Suppressor macrophage treated with lipopolysaccharide for 4 hours (primary cell): Measurements from ENCODE around the gene FRG1.
A peak's percentile ranks its signal among the peaks of the same experiment; 100 is the strongest.
"Not testable (repeated sequence)": the region's sequence is repeated elsewhere in the genome, so short reads cannot be mapped to it uniquely, and the experiment has no call there.

ENCODE experiments used
- DNase-seq: peaks from one replicate; pipeline ENCODE4 v3.0.0-alpha.2; 2020

FRG1 gene

DNA sequence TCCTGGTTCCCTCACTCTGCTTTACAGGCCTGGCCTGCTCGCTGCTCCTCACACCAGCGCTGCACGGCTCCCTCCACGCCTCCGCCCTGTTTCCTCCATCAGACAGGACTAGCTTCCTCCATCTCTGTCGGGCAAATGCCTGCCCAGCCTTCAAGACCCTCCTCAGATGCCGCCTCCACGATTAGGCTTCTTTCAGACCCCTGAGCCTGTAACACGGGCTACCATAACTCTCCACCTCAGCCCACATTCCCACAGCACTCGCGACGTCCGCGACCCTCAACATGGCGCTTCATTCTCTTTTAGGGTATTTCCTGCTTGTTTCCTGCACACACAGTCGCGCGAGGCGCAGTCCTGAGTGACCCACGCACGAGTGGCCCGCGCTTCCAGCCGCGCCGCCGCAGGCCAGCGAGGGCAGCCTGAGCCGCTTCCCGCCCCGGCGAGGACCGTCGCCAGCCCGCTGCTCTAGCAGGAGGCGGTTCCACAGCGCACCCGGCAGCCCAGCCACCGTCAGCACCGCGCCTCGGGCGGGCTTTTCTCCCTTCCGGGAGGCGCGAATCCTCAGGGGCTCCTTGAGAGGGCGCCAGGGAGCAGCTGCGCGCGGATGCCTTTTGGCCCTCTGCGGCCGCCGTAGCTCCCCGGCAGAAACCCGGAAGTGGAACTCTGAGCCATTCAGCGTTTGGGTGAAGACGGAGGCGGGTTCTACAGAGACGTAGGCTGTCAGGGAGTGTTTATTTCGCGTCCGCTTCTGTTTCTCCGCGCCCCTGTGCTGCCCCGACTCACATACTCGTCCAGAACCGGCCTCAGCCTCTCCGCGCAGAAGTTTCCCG lies at the start of gene FRG1:
Gene FRG1 (plus strand): TSS at position 695 of the 827 bp plus-strand sequence. CDS start 138 bp downstream, outside the sequence.
- peak; percentile 97 for DNase-seq

DNA sequence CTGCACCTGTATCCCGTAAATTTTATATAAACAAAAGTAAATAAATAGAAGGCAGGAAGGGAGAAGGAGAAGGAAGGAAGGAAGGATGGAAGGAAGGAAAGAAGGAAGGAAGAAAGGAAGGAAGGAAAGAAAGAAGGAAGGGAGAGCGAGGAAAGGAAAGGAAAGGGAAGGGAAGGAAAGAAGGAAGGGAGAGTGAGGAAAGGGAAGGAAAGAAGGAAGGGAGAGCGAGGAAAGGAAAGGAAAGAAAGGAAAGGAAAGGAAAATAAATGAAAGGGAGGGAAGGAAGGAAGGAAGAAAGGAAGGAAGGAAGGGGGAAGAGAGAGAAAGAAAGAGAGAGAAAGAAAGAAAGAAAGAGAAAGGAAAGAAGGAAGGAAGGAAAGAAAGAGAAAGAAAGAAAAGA lies 43.0 kb upstream of the FRG1 start:
- no peak for DNase-seq

DNA sequence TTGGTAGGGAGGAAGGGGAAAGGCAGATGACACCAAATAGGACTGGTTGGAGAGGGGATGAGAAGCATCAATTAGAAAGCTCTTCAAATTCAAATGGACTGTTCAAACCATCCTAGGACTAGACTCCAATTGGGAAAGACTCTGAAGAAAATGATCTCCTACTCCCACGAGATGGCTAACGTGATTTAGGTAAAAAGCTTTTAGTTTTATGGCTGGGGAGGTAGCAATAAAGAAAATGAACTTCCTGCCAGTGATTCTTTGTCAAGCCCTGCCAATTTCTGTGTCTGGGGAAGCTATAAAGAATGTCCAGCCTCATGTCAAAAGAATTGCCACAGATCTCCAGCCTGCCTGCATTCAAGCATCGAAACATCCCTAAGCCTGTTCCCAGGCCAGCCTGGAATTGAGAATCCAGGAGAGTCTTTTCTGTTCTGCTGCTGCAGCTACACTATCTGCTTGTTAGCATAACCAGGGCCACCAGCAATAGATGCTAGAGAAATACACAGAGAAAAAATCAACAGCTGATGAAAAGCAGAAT lies 41.1 kb upstream of the FRG1 start:
- not testable (repeated sequence) for DNase-seq

DNA sequence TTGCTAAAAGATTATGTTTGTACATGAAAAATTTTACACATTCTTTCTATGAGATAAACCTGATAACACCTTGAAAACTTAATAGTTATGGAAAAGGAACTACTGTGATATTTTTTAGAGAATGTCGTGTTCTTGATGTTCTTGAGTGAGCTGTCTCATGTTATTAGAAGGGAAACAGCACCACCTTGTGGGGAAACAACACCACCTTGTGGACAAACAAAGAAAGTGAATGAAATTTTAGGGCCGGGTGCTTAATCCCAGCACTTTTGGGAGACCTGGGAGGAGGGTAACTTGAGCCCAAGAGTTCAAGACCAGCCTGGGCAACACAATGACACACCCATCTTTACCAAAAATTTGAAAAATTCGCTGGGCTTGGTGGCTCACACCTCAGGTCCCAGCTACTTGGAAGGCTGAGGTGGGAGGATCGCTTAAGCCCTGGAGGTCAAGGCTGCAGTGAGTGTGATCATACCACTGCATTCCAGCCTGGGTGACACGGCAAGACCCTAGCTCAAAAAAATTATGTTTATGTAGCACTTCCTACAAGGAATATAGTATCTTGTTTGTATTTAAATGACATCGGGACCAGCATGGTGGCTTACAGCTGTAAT lies 36.1 kb upstream of the FRG1 start:
- peak; percentile 78 for DNase-seq

DNA sequence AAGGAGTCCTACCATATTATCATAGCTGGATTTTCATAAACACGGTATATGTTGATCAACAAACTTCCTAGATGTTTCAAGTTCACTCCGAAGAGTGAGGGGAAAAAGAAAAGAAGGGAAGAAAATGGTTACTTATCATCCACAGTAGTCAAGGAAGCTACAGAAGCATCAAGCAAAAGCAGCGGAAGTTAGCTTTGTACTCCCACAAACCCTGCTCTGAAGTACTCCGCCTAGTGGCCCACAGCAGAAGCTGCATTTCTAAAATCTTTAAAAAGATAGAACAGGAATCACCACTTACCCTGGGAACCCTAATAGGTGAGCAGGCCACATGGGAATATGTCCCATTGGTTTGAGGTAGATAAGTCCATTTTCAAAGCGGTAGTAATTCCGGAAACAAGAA lies 28.5 kb upstream of the FRG1 start:
- no peak for DNase-seq

DNA sequence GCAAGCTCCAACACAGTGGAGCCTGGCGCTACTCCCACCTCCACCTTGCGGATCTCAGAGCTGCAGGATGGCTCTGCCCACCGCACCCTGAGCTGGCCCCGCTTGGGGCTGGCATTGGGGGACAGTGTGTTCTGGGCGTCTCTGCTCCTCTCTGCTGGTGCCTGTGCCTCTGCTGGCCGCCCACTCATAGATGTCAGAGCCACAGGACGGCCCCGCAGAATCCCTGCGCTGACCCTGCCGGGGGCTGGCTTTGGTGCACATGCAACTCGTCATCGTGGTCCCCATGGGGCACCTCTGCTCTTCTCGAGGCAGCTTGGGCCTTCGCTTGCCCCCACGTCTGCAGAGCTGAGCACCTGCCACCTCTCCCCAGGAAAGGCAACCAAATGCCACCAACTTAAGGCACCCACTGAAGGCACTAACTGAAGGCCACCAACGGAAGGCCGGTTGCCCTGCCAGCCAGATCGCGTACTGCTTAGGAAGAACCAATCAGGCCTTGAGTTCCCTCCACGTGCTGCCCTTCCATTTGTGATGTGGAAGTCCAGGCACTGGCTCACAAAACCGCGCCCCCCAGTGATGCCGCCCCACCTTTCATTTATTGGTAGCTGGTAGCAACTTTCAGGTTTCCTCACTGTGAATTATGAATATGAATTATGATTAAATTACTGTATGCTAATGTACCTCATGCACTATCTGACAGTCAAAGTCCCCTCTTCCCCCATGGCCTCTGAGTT lies 23.3 kb upstream of the FRG1 start:
- DNase-seq = no peak

DNA sequence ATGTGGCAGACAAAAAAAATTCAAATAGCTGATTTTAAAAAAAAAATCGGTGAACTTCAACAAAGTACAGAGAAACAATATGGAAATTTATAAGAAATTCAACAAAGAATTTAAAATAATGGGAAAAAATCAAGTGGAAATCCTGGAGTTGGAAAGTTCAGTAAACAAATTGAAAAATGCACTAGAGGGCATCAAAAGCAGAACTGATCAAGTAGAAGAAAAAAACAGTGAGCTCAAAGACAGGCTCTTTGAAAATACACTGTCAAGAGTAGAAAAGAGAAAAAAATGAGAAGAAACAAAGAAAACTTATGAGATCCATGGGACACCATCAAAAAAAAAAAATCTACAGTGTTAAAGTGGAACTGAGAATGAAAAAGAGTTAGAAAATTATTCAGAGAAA lies 19.6 kb upstream of the FRG1 start:
- DNase-seq = no peak

DNA sequence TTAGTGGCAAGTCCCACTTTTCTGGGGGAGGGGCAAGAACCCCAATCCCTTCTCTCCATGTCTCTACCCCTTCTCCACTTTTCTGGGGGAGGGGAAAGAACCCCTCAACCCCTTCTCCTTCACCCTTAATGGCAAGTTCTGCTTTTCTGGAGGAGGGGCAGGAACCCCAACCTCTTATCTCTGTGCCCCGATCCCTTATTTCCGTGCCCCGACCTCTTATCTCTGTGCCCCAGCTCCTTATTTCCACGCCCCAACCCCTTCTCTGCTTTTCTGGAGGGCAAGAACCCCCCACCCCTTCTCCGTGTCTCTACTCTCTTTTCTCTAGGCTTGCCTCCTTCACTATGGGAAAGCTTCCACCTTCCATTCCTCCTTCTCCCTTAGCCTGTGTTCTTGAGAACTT lies 13.9 kb upstream of the FRG1 start:
- DNase-seq = not testable (repeated sequence)

DNA sequence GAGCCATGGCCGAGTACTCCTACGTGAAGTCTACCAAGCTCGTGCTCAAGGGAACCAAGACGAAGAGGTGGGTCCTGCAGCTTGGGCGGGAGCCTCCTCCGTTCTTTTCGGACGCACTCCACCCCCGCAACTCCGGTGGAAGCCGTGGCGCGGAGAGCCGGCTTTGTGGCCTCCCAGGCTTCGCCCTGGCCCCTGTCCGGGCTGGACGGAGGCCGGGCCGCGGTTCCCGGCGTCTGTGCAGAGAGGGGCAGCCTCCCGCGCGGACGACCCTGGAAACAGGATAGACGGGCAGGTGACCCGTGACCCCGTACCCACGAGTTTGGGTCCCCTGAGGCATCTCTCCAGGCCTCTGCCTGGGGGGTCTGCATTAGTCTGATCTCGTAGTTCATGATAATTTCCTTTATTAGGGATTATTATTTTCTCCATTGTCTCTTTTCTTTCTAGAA lies 356 bp downstream of the FRG1 start:
- DNase-seq = no peak

DNA sequence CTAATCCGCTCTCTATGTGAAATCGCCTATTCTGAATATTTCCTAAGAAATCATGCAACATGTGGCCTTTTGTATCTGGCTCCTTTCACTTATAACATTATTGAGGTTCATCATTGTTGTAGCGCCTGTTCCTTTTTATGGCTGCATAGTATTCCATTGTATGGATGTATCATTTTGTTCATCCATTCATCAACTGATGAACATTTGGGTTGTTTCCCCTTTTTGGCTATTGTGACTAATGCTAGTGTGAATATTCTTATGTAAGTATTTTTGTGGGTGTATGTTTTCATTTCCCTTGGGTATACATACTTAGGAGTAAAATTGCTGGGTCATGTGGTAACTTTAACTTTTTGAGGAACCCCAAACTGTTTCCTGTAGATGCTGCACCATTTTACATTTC lies 1.7 kb downstream of the FRG1 start:
- peak; percentile 59 for DNase-seq

DNA sequence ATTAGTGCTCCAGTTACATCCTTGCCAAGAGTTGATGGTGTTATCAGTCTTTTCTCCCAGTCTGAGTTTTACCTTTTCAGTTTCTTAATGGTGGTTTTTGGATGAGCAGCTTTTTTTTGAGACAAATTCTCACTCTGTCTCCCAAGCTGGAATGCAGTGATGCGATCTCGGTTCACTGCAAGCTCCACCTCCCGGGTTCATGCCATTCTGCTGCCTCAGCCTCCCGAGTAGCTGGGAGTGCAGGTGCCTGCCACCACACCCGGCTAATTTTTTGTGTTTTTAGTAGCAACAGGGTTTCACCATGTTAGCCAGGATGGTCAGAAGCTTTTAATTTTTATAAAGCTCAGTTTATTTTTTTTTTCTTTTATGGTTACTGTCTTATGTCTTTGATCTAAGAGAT lies 3.4 kb downstream of the FRG1 start:
- DNase-seq = not testable (repeated sequence)

DNA sequence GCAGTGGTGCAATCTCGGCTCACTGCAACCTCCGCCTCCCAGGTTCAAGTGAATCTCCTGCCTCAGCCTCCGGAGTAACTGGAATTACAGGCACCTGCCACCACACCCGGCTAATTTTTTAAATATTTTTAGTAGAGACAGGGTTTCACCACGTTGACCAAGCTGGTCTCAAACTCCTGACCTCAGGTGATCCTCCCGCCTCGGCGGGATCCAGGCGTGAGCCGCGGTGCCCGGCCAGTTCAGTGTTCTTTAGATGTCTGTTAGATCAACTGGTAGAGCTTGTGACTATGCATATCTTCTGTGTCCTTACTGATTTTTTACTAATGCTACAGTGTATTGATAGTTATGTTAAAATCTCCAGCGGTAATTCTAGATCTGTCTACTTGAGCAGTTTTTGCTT lies 6.2 kb downstream of the FRG1 start:
- not testable (repeated sequence) for DNase-seq

DNA sequence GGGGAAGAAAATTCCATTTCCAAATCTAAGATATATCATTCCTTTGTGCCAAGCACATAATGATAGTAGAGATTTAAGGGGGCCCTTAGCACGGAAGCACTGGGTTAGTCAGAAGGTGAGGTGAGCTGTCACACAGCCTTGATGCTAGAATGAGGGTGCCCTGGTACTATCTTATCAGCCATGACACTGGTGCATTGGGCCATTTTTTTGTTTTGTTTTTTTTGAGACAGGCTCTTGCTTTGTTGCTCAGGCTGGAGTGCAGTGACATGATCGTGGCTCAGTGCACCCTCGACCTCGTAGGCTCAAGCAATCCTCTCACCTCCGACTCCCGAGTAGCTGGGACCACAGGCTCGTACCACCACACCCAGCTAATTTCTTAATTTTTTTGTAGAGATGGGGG lies 7.8 kb downstream of the FRG1 start:
- DNase-seq = not testable (repeated sequence)

DNA sequence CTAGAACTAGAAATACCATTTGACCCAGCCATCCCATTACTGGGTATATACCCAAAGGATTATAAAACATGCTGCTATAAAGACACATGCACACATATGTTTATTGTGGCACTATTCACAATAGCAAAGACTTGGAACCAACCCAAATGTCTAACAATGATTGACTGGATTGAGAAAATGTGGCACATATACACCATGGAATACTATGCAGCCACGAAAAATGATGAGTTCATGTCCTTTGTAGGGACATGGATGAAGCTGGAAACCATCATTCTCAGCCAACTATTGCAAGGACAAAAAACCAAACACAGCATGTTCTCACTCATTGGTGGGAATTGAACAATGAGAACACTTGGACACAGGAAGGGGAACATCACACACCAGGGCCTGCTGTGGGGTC lies 28.6 kb downstream of the FRG1 start:
- not testable (repeated sequence) for DNase-seq

DNA sequence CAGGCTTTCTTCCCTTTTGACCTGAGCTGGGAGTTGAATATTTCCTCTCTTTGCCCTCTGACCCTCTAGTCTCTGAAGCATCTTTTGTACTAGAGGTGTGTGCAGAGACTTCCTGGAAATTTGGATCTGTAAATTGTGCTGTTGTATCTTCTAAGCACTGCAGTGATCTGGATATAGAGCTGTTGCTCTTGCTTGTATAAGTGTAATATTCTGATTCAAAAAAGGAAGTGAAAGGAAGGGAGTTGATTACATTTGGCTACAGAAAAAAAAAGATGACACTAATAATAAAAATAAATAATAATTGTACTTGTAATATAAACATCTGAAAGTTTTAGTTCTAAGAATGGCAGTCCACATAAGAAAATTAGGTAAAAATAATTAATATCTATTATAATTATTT lies 33.0 kb downstream of the FRG1 start:
- DNase-seq = no peak

DNA sequence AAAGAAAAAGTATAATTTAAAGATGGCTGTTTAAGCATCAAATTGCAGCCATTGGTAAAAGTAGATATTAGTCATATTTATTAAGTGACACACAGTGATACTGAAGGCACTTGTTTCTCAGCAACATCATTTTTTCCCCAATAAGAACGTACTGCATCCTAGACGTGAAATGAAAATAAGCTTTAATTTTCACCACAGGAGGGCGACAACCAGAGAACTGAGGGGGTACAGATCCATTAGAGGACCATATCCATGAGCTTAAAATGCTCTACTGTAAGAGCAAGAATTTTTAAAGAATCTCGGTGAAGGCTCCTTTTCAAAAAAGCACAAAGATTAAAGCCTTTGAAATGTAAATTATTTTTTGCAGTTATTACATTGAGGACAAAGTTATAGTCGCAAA lies 33.4 kb downstream of the FRG1 start:
- DNase-seq = peak; percentile 23

DNA sequence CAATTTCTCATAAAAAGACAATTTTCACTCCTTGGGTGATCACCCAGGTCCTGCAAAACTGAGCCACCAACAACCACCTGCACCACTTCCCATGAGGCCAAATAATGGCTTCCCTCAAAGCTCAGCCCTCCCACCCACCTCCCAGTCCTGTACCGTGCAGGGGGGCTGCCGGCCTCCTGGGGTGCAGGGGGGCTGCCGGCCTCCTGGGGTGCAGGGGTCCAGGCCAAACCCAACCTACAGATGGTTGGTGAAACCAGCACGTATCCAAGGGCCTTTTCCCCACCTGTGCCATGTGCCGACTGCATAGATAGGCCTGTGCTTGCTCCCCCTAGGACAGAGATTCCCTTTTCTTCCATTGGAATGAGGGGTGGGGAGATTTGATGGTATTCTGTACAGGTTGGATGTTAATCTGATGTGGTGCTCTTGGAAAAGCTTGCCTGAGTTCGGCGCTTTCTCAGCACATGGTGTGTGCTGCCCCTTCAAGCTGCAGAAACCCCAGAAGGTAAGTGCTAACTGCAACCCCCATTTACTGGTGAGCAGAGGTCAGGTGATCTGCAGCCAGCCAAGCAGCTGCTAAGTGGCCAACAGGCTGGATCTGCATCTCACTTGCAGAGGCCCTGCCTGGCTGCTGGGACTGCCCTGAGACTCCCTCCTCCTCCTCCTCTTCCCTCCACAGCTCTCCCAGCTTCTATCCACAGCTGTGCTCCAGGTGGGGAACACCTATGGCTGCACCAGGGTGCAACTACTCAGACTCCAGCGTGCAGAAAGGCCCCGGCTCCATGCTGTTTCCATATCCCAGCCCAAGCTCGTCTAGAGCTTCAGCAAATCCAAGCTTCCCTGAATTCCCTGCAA lies 38.8 kb downstream of the FRG1 start:
- DNase-seq = no peak

DNA sequence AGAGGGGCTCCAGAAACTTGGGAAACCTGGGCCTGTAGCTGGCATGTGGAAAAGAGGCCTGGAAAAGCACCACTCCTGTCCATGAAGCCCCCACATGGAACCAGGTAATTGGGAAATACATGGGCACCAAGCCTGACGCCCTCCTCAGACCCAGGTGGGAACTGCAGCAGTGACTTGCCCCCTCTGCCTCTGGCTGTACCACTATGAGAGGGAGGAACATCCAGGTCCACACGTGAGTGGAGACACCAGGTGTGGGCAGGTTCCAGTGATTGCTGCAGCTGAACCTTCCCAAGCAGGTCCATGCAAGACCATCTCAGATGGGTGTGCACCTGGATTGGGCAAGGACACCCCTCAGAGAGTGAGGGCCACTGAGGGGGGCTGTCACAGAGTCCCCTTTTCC lies 39.6 kb downstream of the FRG1 start:
- DNase-seq = not testable (repeated sequence)

DNA sequence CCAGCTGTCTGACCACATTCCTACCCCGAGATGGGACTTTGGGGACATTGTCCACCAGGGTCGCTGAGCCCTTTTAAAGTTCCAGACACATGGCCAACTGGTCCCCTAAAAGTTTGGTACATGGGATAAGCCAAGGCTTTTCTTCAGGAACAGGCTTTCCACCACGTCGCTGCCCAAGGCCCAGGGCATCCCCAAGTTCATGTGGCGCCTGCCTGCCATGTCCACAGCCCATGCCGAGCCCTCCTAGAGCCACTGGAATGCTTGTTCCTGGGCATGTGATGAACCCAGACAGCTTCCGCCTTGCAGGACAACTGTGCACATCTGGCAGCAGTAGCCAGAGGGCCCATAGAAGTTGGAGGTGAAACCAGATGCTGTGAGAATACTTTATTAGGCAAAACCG lies 41.3 kb downstream of the FRG1 start:
- no peak for DNase-seq

DNA sequence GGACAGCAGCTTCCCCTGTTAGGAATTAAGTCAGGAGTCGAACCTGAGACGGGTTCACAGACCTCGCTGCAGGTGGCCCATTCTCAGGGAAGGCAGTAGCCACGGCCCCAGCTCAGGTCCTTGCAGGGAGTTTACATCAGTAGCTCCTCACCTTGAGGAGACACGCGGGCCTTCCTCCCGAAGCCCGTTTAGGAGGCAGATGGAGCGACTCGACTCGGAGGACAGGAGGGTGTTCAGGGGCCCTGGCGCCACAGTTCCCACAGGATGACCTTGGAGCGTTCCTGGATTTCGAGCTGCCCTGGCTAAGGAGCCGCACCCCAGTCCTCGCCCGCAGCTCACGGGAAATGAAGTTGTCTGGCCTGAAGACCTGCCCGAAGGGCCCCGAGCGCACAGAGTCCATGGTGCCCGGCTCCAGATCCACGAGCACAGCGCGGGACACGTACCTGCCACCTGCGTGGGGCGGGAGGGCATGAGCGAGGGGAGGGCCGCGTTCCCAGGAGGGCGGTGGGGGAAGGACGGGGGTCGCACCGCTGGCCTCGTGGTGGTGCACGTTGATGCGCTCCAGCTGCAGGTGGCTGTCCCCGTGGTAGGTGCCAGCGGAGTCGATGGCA lies 43.3 kb downstream of the FRG1 start:
- DNase-seq = not testable (repeated sequence)

DNA sequence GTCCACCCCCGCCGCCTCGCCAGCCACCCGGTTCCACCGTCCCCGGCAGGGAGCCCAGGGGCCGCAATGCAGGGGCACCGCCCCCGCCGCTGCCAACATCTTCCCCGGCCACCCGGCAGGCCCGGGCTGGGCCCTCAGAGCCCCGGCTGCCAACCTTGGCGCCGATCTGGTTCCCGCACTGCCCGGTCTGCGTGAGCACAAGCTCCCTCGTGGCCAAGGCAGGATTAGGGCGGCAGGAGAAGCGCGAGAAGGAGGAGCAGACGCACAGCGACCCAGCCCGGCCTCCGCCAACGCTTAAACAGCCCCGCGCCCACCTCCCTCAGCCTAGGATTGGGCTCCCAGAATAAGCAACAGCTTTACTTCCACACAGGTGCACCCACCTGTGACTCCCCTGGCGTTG lies 44.0 kb downstream of the FRG1 start:
- not testable (repeated sequence) for DNase-seq

DNA sequence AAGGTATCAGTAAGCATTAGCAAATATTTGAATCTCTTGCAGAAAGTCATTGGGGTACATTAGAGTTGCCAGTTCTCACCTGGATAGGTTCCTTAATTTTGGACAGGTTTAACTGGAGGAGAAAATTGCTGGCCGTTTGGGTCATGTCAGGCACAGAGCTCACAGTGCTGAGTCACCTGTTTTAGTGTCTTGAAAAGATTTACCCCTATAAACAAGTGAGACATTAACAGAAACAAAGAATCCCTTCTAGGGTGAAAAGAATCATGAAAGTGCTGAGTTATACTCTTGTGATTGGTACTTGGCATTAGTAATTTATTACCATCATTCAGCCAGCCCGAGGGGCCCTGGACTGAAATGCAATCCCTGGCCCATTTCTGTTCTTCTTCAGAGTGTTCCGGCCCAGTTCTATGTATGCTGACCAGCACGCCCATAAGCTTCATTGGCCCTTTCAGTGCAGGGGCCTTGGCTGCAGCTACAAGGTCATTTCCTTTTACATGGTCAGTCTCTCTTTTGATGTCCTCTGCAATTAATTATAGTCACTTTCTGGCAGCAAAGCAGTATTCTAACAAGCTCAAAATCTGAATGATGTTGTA lies 45.1 kb downstream of the FRG1 start:
- DNase-seq = not testable (repeated sequence)
